Osteoblast (primary cell): ENCODE data around the gene PANK1. TPM values are rescaled to one million over a fixed set of nuclear protein-coding genes. Genes with fewer than 3 reads are reported as not detected.

ENCODE experiments used
- DNase-seq: peaks from one replicate; pipeline ENCODE4 v3.0.0; 2011; ENCODE audit warnings: low spot score, mixed read lengths; ENCODE audit not compliant: insufficient read length; ENCODE audit errors: missing footprints
- H2AFZ ChIP-seq: 2 replicates; pipeline ENCODE4 v1.6.0; 2011; ENCODE audit warnings: mild to moderate bottlenecking, low read length
- H3K27ac ChIP-seq: 2 replicates; pipeline ENCODE4 v1.5.1; 2011; ENCODE audit warnings: mild to moderate bottlenecking, low read depth, low read length, moderate library complexity
- H3K27me3 ChIP-seq: 2 replicates; pipeline ENCODE4 v1.6.0; 2012; ENCODE audit warnings: mild to moderate bottlenecking, control low read depth, inconsistent platforms, low read length, moderate library complexity; ENCODE audit not compliant: insufficient read depth
- H3K36me3 ChIP-seq: 2 replicates; pipeline ENCODE4 v1.5.1; 2011; ENCODE audit warnings: mild to moderate bottlenecking, low read length, control low read depth, moderate library complexity; ENCODE audit not compliant: insufficient read depth
- H3K4me1 ChIP-seq: 2 replicates; pipeline ENCODE4 v1.5.1; 2011; ENCODE audit warnings: mild to moderate bottlenecking, low read length, control low read depth, moderate library complexity; ENCODE audit not compliant: insufficient read depth
- H3K4me2 ChIP-seq: 2 replicates; pipeline ENCODE4 v1.6.0; 2011; ENCODE audit warnings: mild to moderate bottlenecking, low read length; ENCODE audit not compliant: insufficient read depth
- H3K4me3 ChIP-seq: fragments of 200-600 bp; sonication (generic); 3 replicates; pipeline ENCODE4 v1.5.1; 2012; ENCODE audit warnings: mild to moderate bottlenecking, low read length, inconsistent platforms; ENCODE audit not compliant: insufficient read depth
- H3K79me2 ChIP-seq: 2 replicates; pipeline ENCODE4 v1.6.0; 2012; ENCODE audit warnings: mild to moderate bottlenecking, low read length, control low read depth, inconsistent platforms; ENCODE audit not compliant: insufficient read depth
- H3K9me3 ChIP-seq: 2 replicates; pipeline ENCODE4 v1.5.1; 2011; ENCODE audit warnings: low read depth, low read length, control low read depth
- H4K20me1 ChIP-seq: 2 replicates; pipeline ENCODE4 v1.6.0; 2012; ENCODE audit warnings: mild to moderate bottlenecking, low read length, control low read depth; ENCODE audit not compliant: insufficient read depth
- CTCF ChIP-seq: IDR thresholded peaks from 2 replicates; pipeline ENCODE4 v1.5.1; 2011; ENCODE audit warnings: mild to moderate bottlenecking, low read depth, low read length, moderate library complexity; ENCODE audit errors: extremely low read depth
- total RNA-seq: library from RNA; depleted of rRNA; stranded (reverse); fragments of >200 nt; gene quantifications from 2 replicates; pipeline ENCODE4 v1.2.3, GENCODE V29; 2012

PANK1 gene
- total RNA-seq, 1 donor, result 5.8 TPM

GRCh38 chr10:89666138-89666537, 21.1 kb upstream of the PANK1 start:
- H4K20me1 ChIP-seq, result no peaks in the 10 kb centered on the region
- H3K79me2 ChIP-seq, result no peaks in the 10 kb centered on the region
- H3K36me3 ChIP-seq, result no peaks in the 10 kb centered on the region
- H3K27me3 ChIP-seq, result no peaks in the 10 kb centered on the region
- H3K4me2 ChIP-seq, result no peak overlapping the region
- H3K27ac ChIP-seq, result no peak overlapping the region
- TF ChIP-seq CTCF, result no peak
- H3K9me3 ChIP-seq, result no peaks in the 10 kb centered on the region
- no peak for DNase-seq
- H2AFZ ChIP-seq, result no peak overlapping the region
- no peaks in the 10 kb centered on the region for H3K4me1 ChIP-seq
- H3K4me3 ChIP-seq, result no peak overlapping the region

- Histone ChIP-seq H4K20me1 (no peaks in the 10 kb centered on the region), H3K27me3 (no peaks in the 10 kb centered on the region), H3K9me3 (no peaks in the 10 kb centered on the region), H3K79me2 (no peaks in the 10 kb centered on the region), H3K36me3 (no peaks in the 10 kb centered on the region), H3K4me3 (no peak overlapping the region), H3K27ac (no peak overlapping the region), H3K4me1 (no peaks in the 10 kb centered on the region), H3K4me2 (no peak overlapping the region), H2AFZ (no peak overlapping the region)
- no peak for TF ChIP-seq CTCF
- DNase-seq, result no peak
Observed at GRCh38 chr10:89665302-89665701, 20.3 kb upstream of the PANK1 start.

- no peak for TF ChIP-seq CTCF
- Histone ChIP-seq H2AFZ (no peak overlapping the region), H3K36me3 (no peaks in the 10 kb centered on the region), H3K4me3 (no peak overlapping the region), H3K27me3 (no peaks in the 10 kb centered on the region), H3K9me3 (no peaks in the 10 kb centered on the region), H3K27ac (no peak overlapping the region), H3K79me2 (no peaks in the 10 kb centered on the region), H4K20me1 (no peaks in the 10 kb centered on the region), H3K4me2 (no peak overlapping the region), H3K4me1 (peaks cover 8% of the 10 kb centered on the region)
- no peak for DNase-seq
Observed at GRCh38 chr10:89664203-89664602, 19.2 kb upstream of the PANK1 start.

- TF ChIP-seq CTCF, result no peak
- no peaks in the 10 kb centered on the region for H3K79me2 ChIP-seq
- H3K27ac ChIP-seq, result no peak overlapping the region
- H3K9me3 ChIP-seq, result no peaks in the 10 kb centered on the region
- H4K20me1 ChIP-seq, result no peaks in the 10 kb centered on the region
- H3K27me3 ChIP-seq, result no peaks in the 10 kb centered on the region
- H3K36me3 ChIP-seq, result no peaks in the 10 kb centered on the region
- H3K4me2 ChIP-seq, result no peak overlapping the region
- H3K4me1 ChIP-seq, result peaks cover 18% of the 10 kb centered on the region
- H2AFZ ChIP-seq, result no peak overlapping the region
- no peak for DNase-seq
- no peak overlapping the region for H3K4me3 ChIP-seq
Observed at GRCh38 chr10:89663144-89663543, 18.1 kb upstream of the PANK1 start.
